HG02884 (cell line): ENCODE data around the gene SIRT2.
A peak's percentile ranks its signal among the peaks of the same experiment; 100 is the strongest.

Source experiments
- ATAC-seq: cut with Tn5 transposase; IDR thresholded peaks from one replicate; pipeline ENCODE4 v1.9.1; 2021; ENCODE audit warnings: mild to moderate bottlenecking, moderate library complexity; ENCODE audit not compliant: unreplicated experiment

Gene SIRT2

GRCh38 chr19:38845374-38846024 is 53.9 kb downstream of the SIRT2 start:
- ATAC-seq: no peak

GRCh38 chr19:38844093-38844686 is 55.2 kb downstream of the SIRT2 start:
- ATAC-seq: no peak

GRCh38 chr19:38843175-38843758 is 56.2 kb downstream of the SIRT2 start:
- ATAC-seq: no peak

GRCh38 chr19:38842439-38843174 is 56.8 kb downstream of the SIRT2 start:
- ATAC-seq: no peak

GRCh38 chr19:38841787-38842438 is 57.5 kb downstream of the SIRT2 start:
- ATAC-seq: no peak

- no peak for ATAC-seq
Observed at GRCh38 chr19:38841180-38841766, 58.1 kb downstream of the SIRT2 start.

- no peak for ATAC-seq
Observed at GRCh38 chr19:38840583-38840968, 58.8 kb downstream of the SIRT2 start.

- no peak for ATAC-seq
Observed at GRCh38 chr19:38839816-38840582, 59.4 kb downstream of the SIRT2 start.

GRCh38 chr19:38838986-38839761 is 60.2 kb downstream of the SIRT2 start:
- no peak for ATAC-seq

GRCh38 chr19:38838208-38838985 is 61.0 kb downstream of the SIRT2 start:
- ATAC-seq: no peak

GRCh38 chr19:38837656-38838121 is 61.7 kb downstream of the SIRT2 start:
- ATAC-seq: no peak

GRCh38 chr19:38836983-38837626 is 62.3 kb downstream of the SIRT2 start:
- no peak for ATAC-seq

GRCh38 chr19:38836159-38836982 is 63.0 kb downstream of the SIRT2 start:
- no peak for ATAC-seq

- ATAC-seq: no peak
Observed at GRCh38 chr19:38834590-38834989, 64.8 kb downstream of the SIRT2 start.

GRCh38 chr19:38834104-38834490 is 65.3 kb downstream of the SIRT2 start:
- no peak for ATAC-seq

- no peak for ATAC-seq
Observed at GRCh38 chr19:38833092-38833425, 66.4 kb downstream of the SIRT2 start.

GRCh38 chr19:38831142-38831605 is 68.2 kb downstream of the SIRT2 start:
- peak; percentile 23 for ATAC-seq
